HS-27A (cell line): ENCODE data around the gene PFDN1.

Experiments used
- DNase-seq: peaks from one replicate; pipeline ENCODE4 v3.0.0-alpha.2; 2012; ENCODE audit warnings: low read depth, missing footprints

Gene PFDN1

GRCh38 chr5:140259500-140259899, 43.4 kb downstream of the PFDN1 start:
- DNase-seq: no peak

- no peak for DNase-seq
Measured at GRCh38 chr5:140258873-140259272, 44.0 kb downstream of the PFDN1 start.

GRCh38 chr5:140258016-140258415, 44.9 kb downstream of the PFDN1 start:
- peak; percentile 47 for DNase-seq

- DNase-seq: no peak
Measured at GRCh38 chr5:140256726-140257125, 46.2 kb downstream of the PFDN1 start.

GRCh38 chr5:140255460-140256157, 47.3 kb downstream of the PFDN1 start:
- no peak for DNase-seq

- no peak for DNase-seq
Measured at GRCh38 chr5:140253985-140254384, 48.9 kb downstream of the PFDN1 start.

GRCh38 chr5:140252470-140253126, 50.3 kb downstream of the PFDN1 start:
- DNase-seq: no peak

GRCh38 chr5:140251527-140251973, 51.4 kb downstream of the PFDN1 start:
- DNase-seq: peak; percentile 78

- DNase-seq: no peak
Measured at GRCh38 chr5:140250386-140250785, 52.5 kb downstream of the PFDN1 start.

- DNase-seq: no peak
Measured at GRCh38 chr5:140249536-140249935, 53.4 kb downstream of the PFDN1 start.

- DNase-seq: no peak
Measured at GRCh38 chr5:140248414-140248813, 54.5 kb downstream of the PFDN1 start.

- DNase-seq: no peak
Measured at GRCh38 chr5:140246378-140247122, 56.4 kb downstream of the PFDN1 start.

GRCh38 chr5:140245926-140246325, 57.0 kb downstream of the PFDN1 start:
- DNase-seq: no peak

GRCh38 chr5:140245341-140245740, 57.6 kb downstream of the PFDN1 start:
- no peak for DNase-seq

GRCh38 chr5:140244525-140245025, 58.3 kb downstream of the PFDN1 start:
- DNase-seq: no peak

GRCh38 chr5:140243706-140244250, 59.1 kb downstream of the PFDN1 start:
- DNase-seq: no peak

GRCh38 chr5:140242890-140243585, 59.9 kb downstream of the PFDN1 start:
- no peak for DNase-seq

- no peak for DNase-seq
Measured at GRCh38 chr5:140242099-140242498, 60.8 kb downstream of the PFDN1 start.

GRCh38 chr5:140240987-140241706, 61.8 kb downstream of the PFDN1 start:
- DNase-seq: peak; percentile 49

GRCh38 chr5:140239939-140240700, 62.8 kb downstream of the PFDN1 start:
- no peak for DNase-seq
